CD1c-positive myeloid dendritic cell (primary cell): ENCODE data around the gene JMJD1C.
A peak's percentile ranks its signal among the peaks of the same experiment; 100 is the strongest.
"Not testable (repeated sequence)": the region's sequence is repeated elsewhere in the genome, so short reads cannot be mapped to it uniquely, and the experiment has no call there.

Experiments
- DNase-seq: peaks from one replicate; pipeline ENCODE4 v3.0.0-alpha.2; 2016; ENCODE audit errors: extremely low spot score

JMJD1C gene

DNA sequence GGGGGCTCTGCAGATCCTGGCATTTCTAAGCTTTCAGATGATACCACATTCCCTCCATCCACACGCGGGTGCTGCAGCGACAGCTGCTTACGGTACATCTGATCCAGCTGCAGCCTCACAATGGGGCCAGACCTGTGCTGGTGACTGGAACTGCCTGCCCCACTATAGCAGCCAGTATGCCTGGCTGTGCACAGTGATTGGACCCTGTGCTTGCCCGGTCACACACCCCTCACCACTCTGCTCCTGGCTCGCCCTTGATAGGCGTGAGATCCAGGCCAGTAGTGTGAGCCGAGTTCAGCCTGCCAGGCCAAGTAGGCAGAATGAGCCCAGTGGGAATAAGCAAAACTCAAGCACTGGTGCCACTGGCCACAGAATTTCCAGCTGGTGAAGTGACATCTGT lies 167.8 kb downstream of the JMJD1C start:
- DNase-seq = no peak

DNA sequence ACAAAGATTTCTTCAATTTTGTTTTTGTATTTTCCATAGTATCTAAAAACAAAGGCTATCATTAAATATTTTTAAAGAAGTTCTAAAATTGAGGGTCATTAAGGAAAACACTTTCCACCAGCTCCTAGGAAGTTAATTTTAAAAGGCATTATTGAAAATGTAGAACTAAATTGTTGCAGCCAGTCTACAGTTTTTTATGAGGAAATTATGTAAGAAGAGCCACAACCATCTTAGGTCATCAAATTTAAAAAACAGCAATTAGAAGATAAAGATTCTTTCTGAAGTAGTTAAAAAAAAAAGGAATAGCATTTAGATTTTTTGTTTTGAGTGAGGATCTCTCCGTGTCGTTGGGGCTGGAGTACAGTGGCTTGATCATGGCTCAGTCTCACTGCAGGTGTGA lies 171.0 kb downstream of the JMJD1C start:
- DNase-seq = no peak

GRCh38 chr10:63292847-63293246 lies 172.9 kb downstream of the JMJD1C start:
- DNase-seq = not testable (repeated sequence)

DNA sequence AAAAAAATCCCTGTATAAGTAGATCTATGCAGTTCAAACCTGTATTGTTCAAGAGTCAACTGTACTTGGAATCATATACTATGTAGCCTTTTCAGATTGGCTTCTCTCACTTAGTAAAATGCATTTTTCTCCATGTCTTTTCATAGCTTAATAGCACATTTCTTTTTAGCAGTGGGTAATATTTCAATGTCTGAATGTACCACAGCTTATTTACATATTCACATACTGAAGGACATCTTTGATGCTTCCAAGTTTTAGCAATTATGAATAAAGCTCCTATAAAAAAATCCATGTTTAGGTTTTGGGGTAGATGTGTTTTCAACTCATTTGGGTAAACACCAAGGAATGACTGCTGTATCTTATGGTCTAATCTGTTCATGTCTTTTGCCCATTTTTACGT lies 177.6 kb downstream of the JMJD1C start:
- no peak for DNase-seq

- DNase-seq = no peak
Measured at GRCh38 chr10:63286754-63287264, 179.0 kb downstream of the JMJD1C start.

GRCh38 chr10:63286340-63286739 lies 179.4 kb downstream of the JMJD1C start:
- DNase-seq = no peak

DNA sequence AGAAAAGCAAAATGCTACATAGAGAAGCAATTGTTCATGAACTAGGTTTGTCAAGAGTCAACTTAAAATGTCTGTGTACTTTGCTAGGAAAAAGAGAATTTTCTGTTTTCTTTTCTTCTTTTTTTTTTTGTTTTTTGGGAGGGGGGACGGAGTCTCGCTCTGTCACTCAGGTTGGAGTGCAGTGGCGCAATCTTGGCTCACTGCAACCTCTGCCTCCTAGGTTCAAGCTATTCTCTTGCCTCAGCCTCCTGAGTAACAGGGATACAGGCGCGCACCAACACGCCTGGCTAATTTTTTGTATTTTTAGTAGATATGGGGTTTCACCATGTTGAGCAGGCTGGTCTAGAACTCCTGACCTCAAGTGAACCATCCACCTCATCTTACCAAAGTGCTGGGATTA lies 181.9 kb downstream of the JMJD1C start:
- DNase-seq = not testable (repeated sequence)

- DNase-seq = no peak
Measured at GRCh38 chr10:63283093-63283492, 182.7 kb downstream of the JMJD1C start.

- no peak for DNase-seq
Measured at GRCh38 chr10:63281967-63282366, 183.8 kb downstream of the JMJD1C start.

- no peak for DNase-seq
Measured at GRCh38 chr10:63280386-63280785, 185.4 kb downstream of the JMJD1C start.

DNA sequence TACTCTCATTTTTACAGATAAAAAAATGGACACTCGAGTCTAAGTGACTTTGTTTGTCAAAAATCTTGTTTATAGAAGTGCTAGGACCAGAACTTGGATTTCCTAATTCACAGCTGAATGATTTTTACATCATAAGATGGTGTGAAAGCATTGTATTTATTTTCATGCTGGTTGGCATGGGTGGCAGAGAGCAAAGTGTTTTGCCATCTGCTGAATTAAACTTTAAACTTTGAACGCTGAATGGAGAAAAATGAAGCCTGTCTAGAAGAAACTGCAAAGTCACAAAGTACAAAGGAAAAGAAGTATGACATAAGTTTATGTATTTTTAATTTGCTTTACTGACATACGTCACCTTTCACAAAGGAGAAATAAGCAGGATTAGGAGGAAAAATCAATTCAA lies 190.7 kb downstream of the JMJD1C start:
- DNase-seq = no peak

DNA sequence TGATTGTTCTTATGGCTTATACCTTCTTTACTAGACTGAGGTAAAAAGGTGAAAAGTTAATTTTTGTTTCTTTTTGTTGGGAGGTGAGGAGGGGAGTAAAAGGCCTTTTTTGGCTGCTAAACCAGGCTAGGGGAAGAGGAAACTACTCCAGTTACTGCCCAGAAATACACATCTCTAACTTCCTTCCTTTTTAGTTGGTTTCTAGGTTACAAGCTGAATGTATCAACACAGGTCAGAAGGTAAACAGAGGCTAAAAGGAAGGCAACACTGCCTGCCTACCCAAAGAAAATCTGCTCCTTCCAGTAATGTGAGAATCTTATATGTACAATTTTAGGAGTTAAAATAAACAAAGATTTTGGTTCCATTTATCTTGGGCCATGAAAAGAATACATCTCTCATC lies 192.2 kb downstream of the JMJD1C start:
- DNase-seq = peak; percentile 47

- peak; percentile 97 for DNase-seq
Measured at GRCh38 chr10:63268798-63269503, 196.8 kb downstream of the JMJD1C start.

DNA sequence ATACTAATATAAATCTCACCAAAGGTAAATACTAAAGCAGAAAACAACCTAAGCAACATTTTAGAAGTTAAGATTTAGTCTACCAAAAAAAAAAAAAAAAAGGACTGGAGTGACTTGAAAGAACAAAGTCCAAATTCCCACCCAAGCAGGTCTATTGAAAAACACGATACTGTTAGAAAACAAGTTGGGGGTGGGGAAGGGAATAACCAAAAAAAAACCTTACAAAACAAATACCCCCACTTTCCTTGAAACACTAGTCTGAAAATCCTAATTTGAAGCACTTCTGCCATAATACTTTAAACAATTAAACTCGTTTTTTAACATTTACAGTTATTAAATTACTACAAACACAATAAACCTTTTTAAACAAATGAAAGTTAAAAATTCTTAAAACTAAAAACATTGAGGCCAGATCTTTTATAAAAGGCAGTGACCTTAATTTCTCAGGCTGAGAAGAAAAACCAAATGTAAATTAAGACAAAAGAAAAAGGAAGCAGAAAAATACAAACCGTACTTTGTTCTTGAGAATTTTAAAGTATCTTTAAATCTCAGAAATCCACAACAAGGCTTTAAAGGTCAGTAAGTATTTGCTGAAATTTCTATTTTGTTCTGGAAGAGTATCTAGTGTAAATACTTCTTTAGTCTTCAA lies 197.5 kb downstream of the JMJD1C start:
- peak; percentile 54 for DNase-seq

DNA sequence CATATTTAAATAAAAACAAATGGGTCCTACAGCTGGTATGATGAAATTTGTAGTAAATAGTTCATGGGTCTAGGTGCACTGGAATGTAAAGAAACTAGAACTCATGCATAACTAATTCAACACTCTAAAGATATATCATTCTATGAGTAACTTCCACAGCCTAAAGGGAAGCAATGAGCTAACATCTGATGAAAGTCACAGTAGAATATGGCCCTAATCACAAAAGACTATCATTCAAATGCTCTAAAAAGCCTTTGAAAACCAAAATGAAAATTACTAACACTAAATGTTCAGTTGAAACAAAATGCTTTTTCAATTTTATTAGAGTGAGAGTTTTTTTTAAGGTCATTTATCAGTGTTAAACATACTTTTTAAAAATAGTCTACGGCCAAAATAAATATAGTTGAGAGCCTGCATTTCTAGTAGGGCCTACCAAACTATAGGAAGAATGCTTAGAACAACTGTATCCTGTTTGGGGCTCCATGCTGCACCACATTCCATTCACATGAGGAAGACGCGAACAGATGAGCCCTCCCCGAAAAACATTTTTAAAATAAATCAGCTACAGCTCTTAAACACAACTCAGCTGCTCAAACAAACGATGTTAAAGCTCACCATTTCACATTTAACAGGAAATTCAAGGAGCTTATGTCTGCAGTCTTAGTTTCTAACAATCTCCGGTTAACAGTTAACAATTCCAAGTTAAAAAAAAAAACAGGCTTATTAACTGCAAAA lies 198.2 kb downstream of the JMJD1C start:
- peak; percentile 51 for DNase-seq

- peak; percentile 28 for DNase-seq
Measured at GRCh38 chr10:63266391-63267316, 199.1 kb downstream of the JMJD1C start.

DNA sequence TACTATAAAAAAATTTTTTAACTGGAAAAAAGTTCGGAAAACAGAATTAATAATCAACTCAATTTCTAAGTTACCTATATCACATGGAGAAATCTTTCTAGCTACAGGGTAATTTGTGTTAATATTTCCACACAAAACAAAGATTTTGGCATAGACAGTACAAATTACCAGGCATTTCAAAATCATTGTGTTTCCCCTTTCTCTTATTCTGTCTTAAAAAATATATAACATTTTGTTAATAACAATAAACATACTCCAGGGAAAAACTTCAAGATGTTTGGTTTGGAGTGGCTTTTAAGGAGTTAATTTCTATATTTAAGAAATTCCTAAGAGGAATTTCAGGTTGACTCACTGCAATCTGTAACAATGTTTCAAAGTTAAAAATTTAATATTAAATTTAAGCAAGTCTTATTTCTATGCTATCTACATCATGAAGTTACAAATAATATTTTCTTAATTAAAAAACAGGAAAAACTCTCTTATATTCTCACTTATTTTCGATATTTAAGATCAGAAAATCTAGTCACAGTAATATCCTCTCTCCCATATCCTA lies 200.0 kb downstream of the JMJD1C start:
- DNase-seq = peak; percentile 48

GRCh38 chr10:63265222-63265617 lies 200.6 kb downstream of the JMJD1C start:
- peak; percentile 77 for DNase-seq

DNA sequence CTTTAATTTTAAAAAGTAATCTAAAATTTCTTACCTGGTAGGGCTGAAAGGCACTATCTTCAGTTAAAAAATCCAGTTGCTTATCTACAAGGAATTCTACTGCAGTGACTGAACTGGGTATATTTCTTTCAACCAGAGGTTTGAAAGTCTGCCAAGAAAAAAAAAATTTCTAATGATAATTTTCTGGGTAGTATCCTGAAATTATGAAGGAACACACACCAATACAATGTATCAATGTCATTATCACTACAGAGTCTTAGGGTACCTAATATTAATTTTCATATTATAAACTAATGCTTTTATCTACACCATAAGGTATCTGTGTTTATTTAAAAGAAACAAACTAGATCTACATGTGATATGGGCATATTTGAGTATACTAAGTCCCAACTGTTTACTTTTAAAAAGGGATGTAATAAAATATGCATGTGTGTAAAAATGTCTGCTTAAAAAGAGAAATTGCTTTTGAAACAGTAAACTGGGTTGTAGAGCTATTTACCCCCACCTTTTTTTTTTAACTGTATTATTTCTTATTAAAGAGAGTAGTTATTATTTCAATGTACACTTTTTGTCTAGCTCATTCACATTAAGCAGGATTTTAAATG lies 201.1 kb downstream of the JMJD1C start:
- no peak for DNase-seq

DNA sequence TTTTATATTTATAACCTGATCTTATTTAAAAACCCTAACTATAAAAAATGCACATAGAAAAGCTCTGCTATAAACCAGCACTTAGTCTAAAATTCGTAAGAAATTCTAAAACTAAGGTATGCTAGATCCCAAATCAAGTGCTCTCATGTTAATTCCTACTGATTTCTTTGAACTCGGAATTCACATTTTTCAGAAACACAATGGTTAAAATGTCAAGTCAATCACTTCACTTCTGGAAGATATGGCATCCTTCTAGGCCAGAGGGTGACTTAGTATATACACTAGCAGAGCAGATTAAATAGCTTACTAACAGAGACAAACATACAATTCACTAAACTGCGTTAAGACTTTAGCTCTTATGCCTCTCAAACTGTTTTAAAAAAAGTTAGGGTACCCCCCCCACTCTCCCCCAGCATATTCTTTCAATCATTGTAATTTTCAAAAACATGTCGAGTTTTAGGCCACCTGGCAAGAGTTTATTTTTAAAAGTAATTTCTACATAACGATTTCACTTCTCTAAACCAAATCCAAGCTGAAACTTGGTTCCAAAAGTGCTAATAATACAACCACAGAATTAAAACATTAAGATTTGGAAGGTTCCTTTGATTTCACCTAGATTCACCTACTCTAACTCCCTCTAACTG lies 203.2 kb downstream of the JMJD1C start:
- peak; percentile 47 for DNase-seq
